ENCODE measurements around the gene COL4A1. TPM values are rescaled to one million over a fixed set of nuclear protein-coding genes. Genes with fewer than 3 reads are reported as not detected.

The COL4A1 gene
- total RNA-seq, result not detected

DNA sequence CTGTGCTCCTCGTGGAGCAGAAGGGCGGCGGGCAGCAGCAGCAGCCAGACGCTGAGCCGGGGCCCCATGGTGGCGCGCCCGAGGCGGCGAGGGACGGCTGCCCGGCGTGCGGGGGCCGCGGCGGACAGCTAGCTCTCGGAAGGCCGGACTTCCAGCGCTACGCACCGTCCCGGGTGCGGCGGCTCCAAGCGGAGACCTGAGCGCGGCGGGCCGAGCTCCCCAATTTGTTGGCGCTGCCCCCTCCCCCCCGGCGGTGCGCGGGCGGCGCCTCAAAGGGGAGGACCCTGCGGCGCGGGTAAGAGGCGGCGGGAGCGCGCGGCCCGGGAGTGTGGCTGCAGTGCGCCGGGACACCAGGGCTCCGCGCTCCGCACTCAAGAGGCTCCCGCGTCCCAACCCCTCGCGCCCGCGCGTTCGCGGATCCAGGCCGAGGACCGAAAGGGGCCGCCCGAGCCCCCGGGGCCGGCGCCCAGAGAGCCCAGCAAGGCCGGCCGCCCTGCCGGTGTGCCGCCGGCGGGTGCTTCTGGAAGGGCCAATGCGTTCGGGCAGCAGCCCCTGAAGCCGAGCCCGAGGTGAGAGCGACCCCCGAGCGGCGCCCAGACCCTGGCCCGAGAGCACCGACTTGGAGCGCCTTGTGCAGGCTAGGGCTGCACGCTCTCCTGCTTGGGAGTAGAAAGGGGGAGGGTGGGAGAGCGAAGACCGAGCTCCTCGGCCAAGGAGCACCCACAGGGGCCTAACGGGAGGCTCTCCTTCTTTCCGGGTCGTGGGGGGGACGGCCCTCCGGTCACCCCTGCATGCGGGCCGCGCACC, at the start of gene COL4A1, which contains the start of gene COL4A2:
COL4A1 (minus strand) TSS at position 198 of the 807 bp plus-strand sequence; CDS start at position 68, 130 bp downstream.
COL4A2 (plus strand) TSS at position 325 of the 807 bp plus-strand sequence. CDS start 620 bp downstream, outside the sequence.
- intact Hi-C loops (cut with micrococcal nuclease), result loop anchor here (10.0 kb wide), 1 partner anchor 108 kb away; no protein-coding TSS in a partner anchor
- Mint-ChIP-seq H3K4me1 (ENCODE audit: low read depth) (peaks cover 11% of the 10 kb centered on the region), H3K27ac (no peak within 1 kb of the TSS), H3K9me3 (no peaks in the 10 kb centered on the region), H3K36me3 (no peaks in the 10 kb centered on the region), H3K4me3 (no peak within 1 kb of the TSS), H3K27me3 (peaks cover 53% of the 10 kb centered on the region)
- ChIA-PET CTCF (no interaction called here), POLR2A (no interaction called here)
- no peak for DNase-seq

DNA sequence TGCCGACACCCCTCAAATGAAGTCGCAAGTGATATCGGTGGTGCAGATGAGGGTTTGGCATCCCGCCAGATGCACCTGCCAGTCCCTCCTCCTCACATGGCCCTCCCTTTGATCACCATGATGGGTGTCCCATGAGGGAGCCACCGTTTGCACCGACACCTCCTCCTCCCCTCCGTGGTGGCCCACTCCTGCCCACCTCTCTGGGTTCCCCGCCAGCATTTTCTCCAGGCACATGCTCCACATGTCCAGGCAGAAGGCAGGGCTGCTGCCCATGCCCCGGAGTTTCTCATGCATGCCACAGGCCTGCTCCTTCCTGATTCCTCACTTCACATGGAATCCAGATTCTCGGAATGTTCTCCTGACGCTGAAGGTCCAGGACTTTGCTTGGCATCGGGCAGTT, 49.4 kb upstream of the COL4A1 start:
- H3K27me3 Mint-ChIP-seq, result peaks cover 2% of the 10 kb centered on the region
- ChIA-PET POLR2A (no interaction called here), CTCF (no interaction called here)
- no peaks in the 10 kb centered on the region for H3K9me3 Mint-ChIP-seq
- intact Hi-C loops (cut with micrococcal nuclease), result no loop called here
- H3K4me1 Mint-ChIP-seq (ENCODE audit: low read depth), result no peaks in the 10 kb centered on the region
- H3K4me3 Mint-ChIP-seq, result no peak overlapping the region
- DNase-seq, result no peak
- H3K27ac Mint-ChIP-seq, result no peak overlapping the region
- no peaks in the 10 kb centered on the region for H3K36me3 Mint-ChIP-seq

DNA sequence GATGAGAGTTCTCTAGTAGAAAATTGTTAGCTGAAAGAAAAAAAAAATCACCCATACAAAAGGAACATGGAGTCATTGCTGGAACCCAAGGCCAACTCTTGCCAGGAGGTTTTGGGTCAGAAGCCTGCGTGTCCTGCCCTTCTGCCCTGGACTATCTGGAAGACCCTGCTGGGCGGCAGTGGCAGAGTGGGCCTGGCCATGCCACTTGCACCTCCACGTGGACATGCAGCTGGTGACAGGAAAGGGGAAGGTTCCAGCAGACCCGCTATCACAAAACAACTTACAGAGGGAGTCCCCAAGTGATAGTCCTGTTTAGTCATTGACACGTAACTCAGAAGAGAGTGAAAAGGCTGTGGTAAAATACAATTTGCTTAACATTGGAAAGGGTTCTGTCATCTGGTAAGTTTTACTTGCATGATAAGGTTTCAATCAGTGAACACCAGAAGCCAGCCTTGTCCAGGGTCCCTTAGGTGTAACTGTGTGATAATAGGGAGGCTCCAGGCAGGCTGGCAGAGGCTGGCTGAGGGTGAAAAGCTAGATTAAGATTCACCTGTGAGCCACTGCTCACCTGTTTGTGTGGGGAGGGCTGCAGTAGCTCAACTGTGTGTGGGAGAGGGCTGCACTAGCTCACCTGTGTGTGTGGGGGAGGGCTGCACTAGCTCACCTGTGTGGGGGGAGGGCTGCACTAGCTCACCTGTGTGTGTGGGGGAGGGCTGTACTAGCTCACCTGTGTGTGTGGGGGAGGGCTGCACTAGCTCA, 47.9 kb upstream of the COL4A1 start:
- Mint-ChIP-seq H3K27me3 (peaks cover 2% of the 10 kb centered on the region), H3K27ac (no peak overlapping the region), H3K4me1 (ENCODE audit: low read depth) (no peaks in the 10 kb centered on the region), H3K36me3 (no peaks in the 10 kb centered on the region), H3K4me3 (no peak overlapping the region), H3K9me3 (no peaks in the 10 kb centered on the region)
- no peak for DNase-seq
- ChIA-PET POLR2A (interaction anchor here (0.6 kb wide), 1 partner anchor 32 kb away, joined by 3 read pairs; no protein-coding TSS in a partner anchor), CTCF (interaction anchor here (1.5 kb wide), 1 partner anchor 10 kb away, joined by 3 read pairs; no protein-coding TSS in a partner anchor)
- intact Hi-C loops (cut with micrococcal nuclease), result no loop called here

DNA sequence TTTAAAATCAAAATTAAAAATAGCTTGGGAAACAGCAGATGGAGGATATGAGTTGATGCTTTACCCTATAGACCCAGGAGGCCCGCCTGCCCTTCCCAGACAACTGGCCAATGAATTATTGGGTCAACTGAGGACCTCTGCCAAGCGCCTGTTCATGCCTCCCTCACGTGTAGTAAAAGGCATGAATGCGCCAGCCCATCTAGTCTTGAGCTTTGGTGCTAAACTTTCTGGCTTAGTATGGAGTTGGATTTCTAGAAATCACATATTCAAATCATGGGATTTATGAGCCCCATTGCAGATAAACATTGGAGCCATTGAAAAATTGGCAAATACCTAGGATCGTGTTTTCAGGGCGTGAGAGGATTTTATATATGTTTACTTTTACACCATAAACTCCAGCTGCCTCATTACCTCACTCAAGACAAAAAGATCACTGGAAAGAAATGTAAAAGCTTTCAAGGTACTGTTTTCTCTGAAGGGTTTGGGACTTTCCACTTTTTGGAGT, 47.2 kb upstream of the COL4A1 start:
- no peaks in the 10 kb centered on the region for H3K4me1 Mint-ChIP-seq (ENCODE audit: low read depth)
- H3K9me3 Mint-ChIP-seq, result no peaks in the 10 kb centered on the region
- CTCF ChIA-PET, result interaction anchor here (1.5 kb wide), 1 partner anchor 10 kb away, joined by 3 read pairs; no protein-coding TSS in a partner anchor
- H3K27me3 Mint-ChIP-seq, result peaks cover 2% of the 10 kb centered on the region
- no peak for DNase-seq
- no peak overlapping the region for H3K27ac Mint-ChIP-seq
- POLR2A ChIA-PET, result no interaction called here
- intact Hi-C loops (cut with micrococcal nuclease), result no loop called here
- H3K4me3 Mint-ChIP-seq, result no peak overlapping the region
- H3K36me3 Mint-ChIP-seq, result no peaks in the 10 kb centered on the region

DNA sequence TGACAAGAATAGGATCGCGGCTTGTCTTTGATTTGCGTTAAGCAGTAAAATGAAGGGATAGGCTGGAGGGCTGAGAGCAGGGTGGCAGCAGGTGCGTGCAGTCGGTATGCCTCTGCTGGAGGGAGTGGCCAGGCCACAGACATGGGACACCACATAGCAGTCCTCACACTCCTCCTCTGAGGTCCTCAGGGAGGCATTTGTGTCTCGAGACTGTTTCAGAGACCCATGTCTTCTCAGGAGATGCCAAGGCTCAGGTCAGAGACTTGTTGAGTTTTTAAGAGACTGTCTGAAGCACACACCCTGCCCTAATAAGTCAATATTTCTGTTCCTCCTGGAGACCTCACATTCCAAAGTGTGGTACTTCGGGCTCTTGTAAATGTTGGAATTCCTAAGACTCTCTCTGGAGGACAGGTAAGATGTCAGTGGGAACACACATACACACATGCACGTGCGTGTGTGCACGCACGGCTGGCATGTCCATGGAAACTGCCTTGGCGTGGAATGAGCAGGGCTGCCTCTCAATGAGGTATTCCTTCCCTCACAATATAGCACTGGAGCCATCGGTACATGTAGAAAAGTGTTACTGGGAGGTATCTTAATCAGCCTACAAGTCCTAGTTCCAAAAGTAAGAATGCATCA, 46.5 kb upstream of the COL4A1 start:
- Mint-ChIP-seq H3K27me3 (peaks cover 2% of the 10 kb centered on the region), H3K36me3 (no peaks in the 10 kb centered on the region), H3K4me3 (no peak overlapping the region), H3K4me1 (ENCODE audit: low read depth) (no peaks in the 10 kb centered on the region), H3K9me3 (no peaks in the 10 kb centered on the region), H3K27ac (no peak overlapping the region)
- POLR2A ChIA-PET, result no interaction called here
- intact Hi-C loops (cut with micrococcal nuclease), result no loop called here
- no peak for DNase-seq
- CTCF ChIA-PET, result no interaction called here

DNA sequence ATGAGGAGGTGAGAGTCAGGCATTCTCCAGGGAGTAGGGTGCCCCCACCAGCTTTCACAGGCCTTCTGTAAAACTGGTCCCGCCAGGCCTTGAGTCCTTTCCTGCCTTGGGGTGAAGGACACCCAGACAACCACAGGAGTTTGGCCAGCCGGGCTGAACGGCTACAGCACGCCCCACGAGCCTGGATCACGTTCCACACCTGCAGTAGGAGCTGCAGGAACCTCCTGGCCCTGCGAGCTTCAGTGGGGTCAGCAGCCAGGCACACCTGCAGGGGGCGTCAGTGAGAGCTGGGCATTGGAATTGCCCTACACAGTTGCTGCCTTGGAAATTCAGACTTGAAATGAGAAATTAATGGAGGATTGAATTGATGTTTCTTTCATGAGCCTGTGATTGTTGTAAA, 45.8 kb upstream of the COL4A1 start:
- Mint-ChIP-seq H3K4me1 (ENCODE audit: low read depth) (no peaks in the 10 kb centered on the region), H3K27me3 (peaks cover 2% of the 10 kb centered on the region), H3K27ac (no peak overlapping the region), H3K36me3 (no peaks in the 10 kb centered on the region), H3K9me3 (no peaks in the 10 kb centered on the region), H3K4me3 (no peak overlapping the region)
- ChIA-PET POLR2A (no interaction called here), CTCF (interaction anchor here (0.6 kb wide), 1 partner anchor 224 kb away, joined by 3 read pairs; no protein-coding TSS in a partner anchor)
- intact Hi-C loops (cut with micrococcal nuclease), result no loop called here
- no peak for DNase-seq

DNA sequence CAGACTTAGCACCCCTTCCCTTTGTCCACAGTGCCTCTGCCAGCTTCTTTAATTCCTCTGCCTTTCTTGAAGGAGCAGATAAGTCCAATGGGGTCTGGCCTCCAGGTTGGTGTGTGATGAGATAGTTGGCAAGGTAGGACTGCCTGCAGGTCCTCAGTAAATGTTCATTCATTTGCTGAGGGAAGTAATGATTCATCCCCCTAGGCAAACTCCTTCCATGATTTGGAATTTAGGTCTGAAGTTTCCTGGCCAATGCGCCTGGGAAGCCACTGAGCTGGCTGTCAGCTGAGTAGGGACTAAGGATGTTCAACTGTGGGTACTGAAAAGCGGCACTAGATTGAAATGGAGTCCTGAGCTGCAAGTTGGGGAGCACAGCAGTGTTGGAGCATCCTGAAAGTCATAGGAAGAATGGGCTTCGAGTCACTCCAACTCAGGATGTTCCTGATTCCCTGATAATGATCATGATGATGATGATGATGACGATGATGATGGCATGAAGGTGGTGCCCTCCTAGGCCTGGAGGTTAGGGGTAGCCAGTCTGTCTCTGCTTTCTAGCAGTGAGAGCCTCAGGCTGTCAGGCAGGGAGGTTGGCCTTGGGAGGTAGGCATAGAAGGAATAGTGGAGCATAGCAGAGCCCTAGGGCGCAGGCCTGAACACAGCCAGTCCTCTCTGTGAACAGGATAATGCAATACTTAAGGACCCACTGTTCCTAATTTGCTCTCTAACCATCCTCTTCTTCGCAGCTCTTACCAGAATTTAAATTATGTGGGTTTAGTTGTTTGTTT, 44.9 kb upstream of the COL4A1 start:
- Mint-ChIP-seq H3K36me3 (no peaks in the 10 kb centered on the region), H3K27me3 (peaks cover 2% of the 10 kb centered on the region), H3K9me3 (no peaks in the 10 kb centered on the region), H3K4me1 (ENCODE audit: low read depth) (no peaks in the 10 kb centered on the region), H3K27ac (no peak overlapping the region), H3K4me3 (no peak overlapping the region)
- intact Hi-C loops (cut with micrococcal nuclease), result no loop called here
- ChIA-PET POLR2A (no interaction called here), CTCF (no interaction called here)
- DNase-seq, result no peak

DNA sequence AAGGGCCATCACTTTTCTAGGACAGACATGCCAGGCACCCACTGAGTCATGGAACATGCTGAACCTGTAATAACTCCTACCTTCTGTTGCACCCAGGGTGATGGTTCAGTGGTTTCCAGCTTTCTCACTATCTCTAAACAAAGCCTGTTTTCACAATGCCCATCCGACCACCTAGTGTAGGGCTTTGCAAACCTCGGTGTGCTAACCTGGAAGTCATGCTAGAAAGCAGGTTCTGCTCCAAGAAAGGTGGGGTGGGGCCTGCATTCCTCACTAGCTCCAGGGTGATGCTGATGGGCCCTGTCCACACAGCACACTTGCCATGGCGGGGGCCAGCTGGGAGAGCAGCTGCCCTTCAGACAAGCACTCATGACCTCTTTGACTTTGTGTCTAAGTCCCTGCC, 43.6 kb upstream of the COL4A1 start:
- Mint-ChIP-seq H3K4me1 (ENCODE audit: low read depth) (no peaks in the 10 kb centered on the region), H3K27ac (no peak overlapping the region), H3K36me3 (no peaks in the 10 kb centered on the region), H3K4me3 (no peak overlapping the region), H3K27me3 (peaks cover 2% of the 10 kb centered on the region), H3K9me3 (no peaks in the 10 kb centered on the region)
- no peak for DNase-seq
- intact Hi-C loops (cut with micrococcal nuclease), result no loop called here
- CTCF ChIA-PET, result no interaction called here
- POLR2A ChIA-PET, result no interaction called here

DNA sequence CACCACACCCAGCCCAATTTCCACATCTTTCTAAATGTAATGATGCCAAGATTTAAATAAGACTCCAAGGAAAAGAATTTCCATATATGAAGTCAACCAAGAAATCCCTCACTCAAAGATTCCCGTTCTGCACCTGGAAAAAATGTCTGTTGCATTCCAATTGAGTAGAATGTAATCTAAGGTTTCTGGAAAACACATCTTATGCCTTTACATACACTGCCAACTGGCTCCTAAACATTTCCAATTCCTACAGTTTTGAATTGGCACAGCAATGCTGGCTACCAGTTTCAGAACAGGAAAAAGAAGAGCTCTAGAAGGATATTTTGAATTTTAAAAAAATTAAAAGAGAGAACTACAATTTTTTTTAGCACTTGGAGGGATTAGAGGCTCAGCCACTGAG, 43.1 kb upstream of the COL4A1 start:
- no peak overlapping the region for H3K27ac Mint-ChIP-seq
- no peaks in the 10 kb centered on the region for H3K9me3 Mint-ChIP-seq

DNA sequence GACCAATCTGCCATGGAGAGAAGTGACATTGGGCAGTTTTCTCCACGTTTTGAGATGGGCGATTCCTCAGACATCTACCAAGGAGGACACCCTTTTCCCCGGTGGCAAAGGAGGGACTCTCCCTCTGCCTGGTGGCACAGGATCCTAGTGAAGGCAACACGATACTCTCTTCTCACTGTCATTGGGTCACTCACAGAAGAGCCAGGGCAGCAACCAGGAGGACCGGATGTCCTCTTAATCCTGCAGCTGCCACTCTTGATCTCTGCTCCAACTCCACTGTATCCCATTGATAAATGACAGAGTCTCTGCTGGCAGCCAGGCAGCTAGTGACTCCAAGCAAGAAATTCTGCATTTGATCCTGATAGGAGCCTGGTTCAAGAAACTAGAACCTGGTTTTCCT, 42.3 kb upstream of the COL4A1 start:
- CTCF ChIA-PET, result no interaction called here
- POLR2A ChIA-PET, result no interaction called here
- no peak overlapping the region for H3K27ac Mint-ChIP-seq
- intact Hi-C loops (cut with micrococcal nuclease), result no loop called here
- no peak for DNase-seq
- peaks cover 2% of the 10 kb centered on the region for H3K27me3 Mint-ChIP-seq
- H3K9me3 Mint-ChIP-seq, result no peaks in the 10 kb centered on the region
- no peaks in the 10 kb centered on the region for H3K36me3 Mint-ChIP-seq
- H3K4me1 Mint-ChIP-seq (ENCODE audit: low read depth), result no peaks in the 10 kb centered on the region
- no peak overlapping the region for H3K4me3 Mint-ChIP-seq

More for the DNA sequence above, 43.1 kb upstream of the COL4A1 start:
- H3K4me1 Mint-ChIP-seq (ENCODE audit: low read depth), result no peaks in the 10 kb centered on the region
- ChIA-PET CTCF (no interaction called here), POLR2A (no interaction called here)
- no peak overlapping the region for H3K4me3 Mint-ChIP-seq
- no peaks in the 10 kb centered on the region for H3K36me3 Mint-ChIP-seq
- DNase-seq, result no peak
- intact Hi-C loops (cut with micrococcal nuclease), result no loop called here
- H3K27me3 Mint-ChIP-seq, result peaks cover 2% of the 10 kb centered on the region

DNA sequence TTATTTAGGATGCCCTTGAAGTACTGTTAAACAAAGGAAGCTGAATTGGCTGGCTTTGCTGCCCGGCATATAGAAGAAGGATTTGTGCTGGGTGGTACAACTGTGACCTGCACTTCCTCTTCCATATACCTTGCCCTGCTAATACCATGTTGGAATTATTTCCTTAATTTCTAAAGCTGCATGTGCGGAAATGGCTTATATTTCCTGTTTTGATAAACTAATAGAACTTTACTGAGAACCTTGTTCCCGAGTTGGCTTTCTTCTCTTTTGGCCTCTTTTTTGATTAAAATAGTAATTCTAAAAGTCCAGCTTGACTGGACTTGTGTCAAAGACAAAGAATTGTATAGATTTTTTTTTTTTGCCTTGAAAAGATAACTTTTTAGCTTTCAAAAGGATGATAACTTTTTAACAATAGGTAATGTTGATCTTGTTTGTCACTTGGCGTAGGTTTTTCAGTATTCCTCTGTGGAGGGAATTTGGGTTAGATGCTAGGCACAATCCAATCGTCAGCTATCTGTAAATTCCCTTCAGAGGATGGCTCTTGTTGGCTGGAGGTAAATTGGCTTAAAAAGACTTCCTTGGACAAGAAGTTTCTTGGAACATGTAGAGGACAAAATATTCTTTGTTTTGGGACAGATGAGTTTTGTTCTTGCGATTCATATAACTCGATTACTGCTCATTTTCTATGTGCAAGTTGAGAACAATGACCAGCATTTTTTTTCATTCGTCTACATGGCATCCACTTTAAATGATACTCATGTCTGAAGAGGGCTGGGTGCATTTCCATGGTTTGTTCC, 41.5 kb upstream of the COL4A1 start:
- Mint-ChIP-seq H3K27me3 (peaks cover 2% of the 10 kb centered on the region), H3K4me1 (ENCODE audit: low read depth) (no peaks in the 10 kb centered on the region)

More for the DNA sequence above, 41.5 kb upstream of the COL4A1 start:
- Mint-ChIP-seq H3K9me3 (no peaks in the 10 kb centered on the region), H3K27ac (no peak overlapping the region), H3K36me3 (no peaks in the 10 kb centered on the region), H3K4me3 (no peak overlapping the region)
- intact Hi-C loops (cut with micrococcal nuclease), result no loop called here
- ChIA-PET CTCF (no interaction called here), POLR2A (no interaction called here)
- no peak for DNase-seq
